Non-pigmented ciliary epithelial cell (primary cell): Measurements from ENCODE around the gene HAPLN1.

Source experiments
- DNase-seq: peaks from one replicate; pipeline ENCODE4 v3.0.0-alpha.2; 2010; ENCODE audit warnings: low read depth

The HAPLN1 gene

DNA sequence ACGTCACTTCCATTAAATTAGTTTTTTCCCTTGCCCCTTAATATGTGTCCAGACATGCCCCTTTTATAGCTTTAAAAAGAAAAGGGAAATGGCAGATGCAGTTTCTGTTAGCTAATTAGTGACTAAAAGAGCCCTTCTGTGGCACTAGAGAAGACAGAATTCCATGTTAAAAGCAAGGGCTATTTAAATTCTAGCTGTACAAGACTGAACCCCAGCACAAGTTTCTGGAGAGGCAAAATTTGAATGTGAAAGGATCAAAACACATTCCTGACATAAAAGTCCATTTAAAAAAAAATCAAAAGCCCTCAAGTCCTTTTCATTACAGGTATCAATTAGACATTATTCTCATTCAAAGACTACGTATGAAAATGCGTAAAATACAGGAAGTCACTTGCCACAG, 78.7 kb downstream of the HAPLN1 start:
- DNase-seq: no peak

DNA sequence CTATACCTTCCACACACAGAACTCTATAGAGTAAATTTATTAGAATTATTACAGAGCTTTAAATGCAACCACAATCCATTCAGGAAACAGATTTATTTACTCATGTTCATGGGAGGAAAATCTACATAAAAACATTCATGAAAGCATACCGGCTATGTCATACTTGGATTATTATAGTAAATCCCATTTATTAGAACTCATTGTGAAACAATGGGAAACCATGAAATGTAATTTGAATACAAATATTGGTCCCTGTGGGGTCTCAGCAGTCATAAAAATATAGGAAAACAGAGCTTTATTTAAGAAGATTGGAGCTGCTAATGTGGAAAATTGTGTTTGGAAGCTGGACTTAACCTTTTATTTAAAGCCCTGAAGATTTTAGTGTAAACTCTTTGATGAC, 80.7 kb downstream of the HAPLN1 start:
- DNase-seq: no peak

DNA sequence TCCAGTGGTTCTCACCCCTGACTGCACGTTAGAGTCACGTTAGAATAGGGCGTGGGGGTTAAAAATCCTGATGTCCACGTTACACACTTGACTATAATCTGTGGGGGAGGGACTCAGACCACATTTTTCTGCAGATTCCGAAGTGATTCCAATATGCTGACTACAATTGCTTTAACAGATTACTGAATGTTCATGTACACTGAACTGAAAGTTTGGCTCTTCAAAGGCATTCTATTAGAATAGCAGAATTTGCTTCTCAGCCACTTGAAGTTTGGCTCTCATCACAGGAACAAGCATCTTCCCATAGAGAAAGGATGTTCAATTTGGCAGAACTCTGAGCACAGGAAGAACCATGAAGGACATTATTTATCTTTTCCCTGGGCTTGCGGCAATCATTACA, 84.5 kb downstream of the HAPLN1 start:
- DNase-seq: peak; percentile 63

DNA sequence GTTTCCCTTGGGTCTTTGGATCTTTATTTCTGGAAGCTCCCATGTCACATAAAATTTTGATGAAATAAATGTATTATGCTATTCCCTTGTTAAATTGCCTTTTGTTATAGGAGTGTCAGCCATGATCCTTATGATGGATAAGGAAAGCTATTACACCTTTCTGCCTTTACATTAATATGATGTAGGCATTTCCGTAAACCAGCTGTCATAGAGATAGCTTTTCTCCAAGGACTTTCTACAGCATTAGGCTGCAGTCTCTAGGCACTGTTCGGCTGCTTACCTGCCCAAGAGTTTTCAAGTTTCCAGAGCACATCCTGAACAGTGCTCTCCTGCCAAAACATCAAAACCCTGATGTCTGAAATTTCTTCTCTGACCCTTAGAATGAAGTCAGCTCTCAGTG, 87.4 kb downstream of the HAPLN1 start:
- DNase-seq: no peak

DNA sequence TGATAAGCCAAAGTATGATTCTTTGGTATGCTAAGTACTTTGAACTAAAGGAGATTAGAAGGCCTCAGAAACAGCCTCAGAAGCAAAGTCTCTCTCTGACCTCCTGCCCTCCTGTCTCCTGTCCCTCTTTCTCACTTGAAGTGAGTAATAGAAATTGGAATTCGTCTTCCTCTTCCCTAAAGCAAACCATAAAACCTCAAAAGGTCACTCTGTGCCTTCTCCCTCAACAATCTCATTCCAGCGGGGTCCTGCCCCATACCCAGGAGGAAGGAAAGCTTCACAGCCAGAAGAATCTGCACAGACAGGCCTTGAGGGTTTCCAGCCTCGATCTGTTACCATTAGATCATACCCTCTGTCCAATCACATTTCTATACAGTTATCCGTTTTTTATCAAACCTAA, 87.8 kb downstream of the HAPLN1 start:
- DNase-seq: peak; percentile 89

DNA sequence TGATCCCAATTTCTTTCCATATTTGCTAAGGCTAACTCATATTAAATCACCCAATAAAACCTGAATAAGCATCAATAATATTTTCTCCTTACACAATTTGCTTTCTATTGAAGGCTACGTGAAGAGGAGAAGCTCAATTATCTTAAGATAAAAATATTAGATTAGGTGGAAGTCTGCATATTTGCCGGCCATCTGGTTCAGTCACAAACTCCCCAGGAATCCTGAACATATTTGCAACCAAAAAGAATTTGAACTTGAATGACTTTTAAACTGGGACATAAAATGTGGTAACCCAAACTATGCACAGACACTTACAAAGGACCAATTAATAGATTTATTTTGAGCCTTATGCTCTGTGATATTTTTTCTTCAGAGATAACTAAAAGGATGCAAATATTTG, 92.3 kb downstream of the HAPLN1 start:
- peak; percentile 17 for DNase-seq

DNA sequence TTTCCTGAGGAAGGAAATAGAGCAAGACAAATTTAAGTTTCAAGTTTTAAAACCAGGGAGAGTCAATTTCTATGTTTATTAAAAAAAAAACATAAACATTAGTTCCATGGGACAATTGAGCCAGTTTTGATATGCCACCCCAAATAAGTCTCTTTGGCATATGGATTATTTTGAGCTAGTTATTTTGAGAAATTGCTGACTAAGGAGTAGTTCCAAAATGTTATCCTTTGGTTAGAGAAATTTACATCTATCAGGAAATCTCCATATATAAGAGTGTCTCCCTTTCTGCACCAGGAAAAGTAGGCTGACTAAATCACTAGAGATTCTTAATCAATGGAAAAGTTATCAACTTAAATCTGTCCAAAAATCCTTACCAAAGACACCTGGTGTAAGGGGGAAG, 105.8 kb downstream of the HAPLN1 start:
- DNase-seq: no peak

DNA sequence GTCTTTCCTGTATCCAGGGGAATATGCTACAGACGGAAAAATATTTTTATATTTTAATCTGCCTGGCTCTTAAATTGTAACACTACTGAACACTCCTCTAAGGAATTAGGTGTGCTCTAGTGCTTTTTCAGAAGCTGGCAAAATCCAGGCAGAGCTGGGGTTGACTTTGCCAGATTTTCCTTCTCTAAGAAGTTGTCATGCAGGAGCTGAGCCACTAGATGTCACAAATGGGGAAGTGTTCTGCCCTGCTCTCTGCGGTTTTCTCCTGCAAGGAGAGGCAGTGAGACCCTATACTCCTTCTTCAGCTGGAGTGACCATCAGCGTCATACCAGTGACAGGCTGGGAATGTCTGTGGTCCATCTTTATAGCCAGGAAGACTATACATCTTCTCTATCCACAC, 112.5 kb downstream of the HAPLN1 start:
- no peak for DNase-seq

DNA sequence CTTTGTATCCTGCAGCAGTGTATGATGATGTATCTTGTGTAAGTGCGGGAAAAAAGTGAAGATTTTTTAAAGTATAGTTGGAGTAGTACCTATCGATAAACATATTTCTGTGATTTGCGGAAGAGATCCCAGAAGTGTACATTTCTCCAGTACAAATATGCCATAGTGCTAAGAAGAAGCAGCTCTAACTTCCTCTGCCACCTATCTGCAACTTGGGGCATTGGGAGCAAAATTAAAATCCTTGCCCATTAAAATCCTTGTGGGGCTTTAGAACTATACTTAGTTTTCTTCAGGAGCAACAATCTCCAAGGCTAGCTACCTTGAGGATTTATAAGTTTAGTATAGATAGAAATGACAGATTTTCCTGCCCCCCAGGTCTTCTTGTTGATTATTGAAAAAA, 125.4 kb downstream of the HAPLN1 start:
- no peak for DNase-seq

DNA sequence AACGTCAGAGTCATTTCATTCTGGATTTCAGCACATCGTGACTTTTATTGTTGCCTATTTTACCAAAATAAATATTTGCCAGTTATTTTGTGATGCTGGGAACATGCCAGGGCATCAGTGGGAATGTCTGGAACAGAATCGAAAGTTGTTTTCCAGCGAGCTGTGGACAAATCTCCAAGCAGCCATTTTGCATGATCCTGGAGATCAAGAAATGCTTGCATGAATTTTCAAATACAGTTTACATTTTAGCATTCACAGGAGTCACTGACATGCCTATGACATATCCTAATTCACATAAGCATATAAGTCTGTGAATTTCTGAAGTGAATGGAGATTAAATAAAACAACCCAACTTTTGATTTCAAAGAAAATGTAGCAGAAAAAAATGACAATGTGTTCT, 129.7 kb downstream of the HAPLN1 start:
- no peak for DNase-seq

DNA sequence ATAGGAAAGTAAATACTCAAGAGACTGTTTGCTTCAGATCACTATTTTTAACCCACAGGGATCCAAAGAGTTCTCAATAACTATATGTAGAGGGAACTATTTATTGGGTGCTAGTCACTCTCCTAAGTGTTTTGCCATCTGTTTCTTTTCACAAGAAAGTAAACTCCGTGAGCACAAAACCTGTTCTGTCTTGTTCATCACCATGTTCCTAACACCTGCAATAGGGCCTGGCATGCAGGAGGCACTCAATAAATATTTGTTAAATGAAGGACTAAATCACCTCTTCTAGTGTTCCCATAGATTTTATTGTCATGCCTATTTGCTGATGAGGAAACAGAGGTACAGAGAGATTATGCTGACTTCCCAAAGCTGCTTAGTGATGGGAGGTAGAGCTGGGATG, 130.9 kb downstream of the HAPLN1 start:
- no peak for DNase-seq
